ENCODE results near the gene TAF13. TPM values are rescaled to one million over a fixed set of nuclear protein-coding genes. Genes with fewer than 3 reads are reported as not detected.

The TAF13 gene
- total and polyA plus RNA-seq, 9 of the 15 experiments (the other 6 are each of a cell fraction or from before 2014, with no cell fraction given): 14.9 to 77.2 (median 38.7) TPM

DNA sequence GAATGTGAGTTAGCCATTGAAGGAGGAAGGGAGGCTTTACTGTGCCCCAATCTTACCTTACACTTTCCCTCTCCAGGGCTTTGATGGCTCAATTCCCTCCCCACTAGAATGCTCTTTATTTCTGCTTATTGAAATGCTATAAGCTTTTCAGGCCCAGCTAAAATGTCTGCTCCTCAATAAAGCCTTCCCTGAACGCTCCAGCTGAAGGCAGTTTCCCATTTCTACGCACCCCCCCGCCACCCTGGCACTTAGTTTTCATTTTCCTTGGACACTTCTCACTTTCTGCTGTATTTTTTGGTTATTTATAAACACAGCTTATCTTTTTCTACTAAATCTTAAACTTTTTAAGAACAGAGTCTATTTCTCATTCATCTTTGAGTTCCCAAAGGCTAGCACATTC is 7.7 kb upstream of the TAF13 start:
- peak overlapping the region; percentile 28; the same call in 1 of the 3 replicates for H3K27ac ChIP-seq (ENCODE audit: extremely low read depth, low read depth, low read length)
- no peaks in the 10 kb centered on the region for H3K9me3 ChIP-seq (replicated peaks; ENCODE audit: control insufficient read depth, insufficient read depth, low read depth, low read length)
- H3K4me2 ChIP-seq (ENCODE audit: insufficient read depth, low read length): no peak overlapping the region
- no peaks in the 10 kb centered on the region for H3K27me3 ChIP-seq (ENCODE audit: control insufficient read depth in 2 of 2, insufficient read depth in 2 of 2, low read length in 2 of 2)
- ChIA-PET POLR2A (interaction anchor here (0.7 to 2.9 kb wide), 6 partner anchors 7 to 269 kb away, joined by 3 to 22 read pairs (median 4); partner anchors contain the start of genes CLCC1, TMEM167B and WDR47), CTCF (ENCODE audit: low intra/inter-chr PET ratio) (no interaction called here)
- H3K4me1 ChIP-seq (replicated peaks in 1 of 2; ENCODE audit: control insufficient read depth in 2 of 2, insufficient read depth in 2 of 2, low read length in 2 of 2): peaks cover 18 to 37% of the 10 kb centered on the region in 2 experiments
- in situ Hi-C loops (cut with MboI): no loop called here
- H3K4me3 ChIP-seq: no peak overlapping the region
- DNase-seq (ENCODE audit: extremely low read depth in 1 of 4, low spot score in 3 of 4) (no peak), ATAC-seq (no peak), FAIRE-seq (no peak)
- no peaks in the 10 kb centered on the region for H3K79me2 ChIP-seq (ENCODE audit: control insufficient read depth, insufficient read depth, low read length)
- H3K36me3 ChIP-seq (ENCODE audit: control insufficient read depth, insufficient read depth, low read length): no peaks in the 10 kb centered on the region
- H3K9ac ChIP-seq (ENCODE audit: insufficient read depth in 1 of 2, low read depth in 2 of 2, low read length in 2 of 2): no peak overlapping the region
- H2AFZ ChIP-seq (ENCODE audit: low read depth, low read length): peak overlapping the region; percentile 93
- no peaks in the 10 kb centered on the region for H4K20me1 ChIP-seq (replicated peaks; ENCODE audit: control insufficient read depth, insufficient read depth, low read length)
- TF ChIP-seq, protein P1, sequence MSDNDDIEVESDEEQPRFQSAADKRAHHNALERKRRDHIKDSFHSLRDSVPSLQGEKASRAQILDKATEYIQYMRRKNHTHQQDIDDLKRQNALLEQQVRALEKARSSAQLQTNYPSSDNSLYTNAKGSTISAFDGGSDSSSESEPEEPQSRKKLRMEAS (CRISPR knock-in tag; IDR thresholded peaks at IDR 0.05): no peak
- TF ChIP-seq SMARCA4 (IDR thresholded peaks at IDR 0.05) (no peak), MYC (IDR thresholded peaks at IDR 0.05; ENCODE audit: low read depth, low read length) (no peak), MYC (CRISPR knock-in tag; IDR thresholded peaks at IDR 0.05; ENCODE audit: borderline replicate concordance, low read depth) (no peak), ZNF212 (CRISPR knock-in tag; IDR thresholded peaks at IDR 0.05) (no peak), NELFE (IDR thresholded peaks at IDR 0.05; ENCODE audit: insufficient read depth, insufficient read length) (no peak), SAFB2 (IDR thresholded peaks at IDR 0.05; ENCODE audit: borderline replicate concordance, low read depth, low read length, severe bottlenecking) (no peak), ZNF77 (CRISPR knock-in tag; IDR thresholded peaks at IDR 0.05) (no peak), ATF6 (CRISPR knock-in tag; IDR thresholded peaks at IDR 0.05) (no peak), HIVEP1 (CRISPR knock-in tag; IDR thresholded peaks at IDR 0.05) (no peak), POLR2G (IDR thresholded peaks at IDR 0.05; ENCODE audit: low read depth, low read length) (no peak), CBX3 (IDR thresholded peaks at IDR 0.05; ENCODE audit: borderline replicate concordance in 1 of 2, low read length in 2 of 2) (no peak)
- 93% methylated on average over 3 of the region's 3 CpGs for WGBS (ENCODE audit: insufficient coverage, low coverage, missing lambda C conversion rate)
- intact Hi-C loops (cut with micrococcal nuclease): no loop called here
- BruUV-seq (replicated peaks): no TSS peak
- no peaks in the 10 kb centered on the region for H3K9me1 ChIP-seq (ENCODE audit: control insufficient read depth, insufficient read depth, low read length)
